ENCODE results near the gene UNC13B. TPM values are rescaled to one million over a fixed set of nuclear protein-coding genes. Genes with fewer than 3 reads are reported as not detected.
A peak's percentile ranks its signal among the peaks of the same experiment; 100 is the strongest.

Gene UNC13B
- total and polyA plus RNA-seq, 7 donors: 7.0 to 12.9 (median 10.5) TPM

DNA sequence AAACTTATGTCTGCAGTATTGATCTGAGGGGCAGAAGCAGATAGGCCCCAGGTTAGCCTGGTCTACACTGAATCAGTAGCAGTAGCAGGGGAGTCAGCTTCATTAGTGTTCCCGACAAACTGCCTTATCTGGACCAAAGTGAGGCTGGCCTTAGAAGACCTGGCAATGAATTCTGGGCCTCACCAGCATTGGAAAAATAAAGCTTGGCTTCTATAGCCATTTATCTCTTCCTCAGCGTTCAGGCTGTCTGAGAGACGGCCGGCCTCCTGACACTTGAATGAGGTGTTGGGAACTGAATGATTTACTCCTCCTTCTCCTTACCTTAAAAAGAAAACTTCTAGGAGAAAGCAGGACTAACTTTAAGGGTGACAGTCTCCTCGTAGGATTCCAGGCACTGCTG is 186.3 kb downstream of the UNC13B start:
- no peaks in the 10 kb centered on the region for H3K27me3 ChIP-seq (ENCODE audit: insufficient read depth in 3 of 3, low read length in 2 of 3)
- intact Hi-C loops (cut with DNase I): no loop called here
- no peak overlapping the region for H3K4me3 ChIP-seq
- DNase-seq (no peak), ATAC-seq (no peak)
- no peak overlapping the region for H3K27ac ChIP-seq
- H3K4me1 ChIP-seq: peaks cover 10% of the 10 kb centered on the region
- H3K36me3 ChIP-seq (ENCODE audit: insufficient read depth in 1 of 2, low read depth in 1 of 2): no peaks in the 10 kb centered on the region
- WGBS, 3 donors: 79 to 89% (median 85%) methylated on average over 5 of the region's 5 CpGs
- no peaks in the 10 kb centered on the region for H3K9me3 ChIP-seq
- TF ChIP-seq, protein P1, sequence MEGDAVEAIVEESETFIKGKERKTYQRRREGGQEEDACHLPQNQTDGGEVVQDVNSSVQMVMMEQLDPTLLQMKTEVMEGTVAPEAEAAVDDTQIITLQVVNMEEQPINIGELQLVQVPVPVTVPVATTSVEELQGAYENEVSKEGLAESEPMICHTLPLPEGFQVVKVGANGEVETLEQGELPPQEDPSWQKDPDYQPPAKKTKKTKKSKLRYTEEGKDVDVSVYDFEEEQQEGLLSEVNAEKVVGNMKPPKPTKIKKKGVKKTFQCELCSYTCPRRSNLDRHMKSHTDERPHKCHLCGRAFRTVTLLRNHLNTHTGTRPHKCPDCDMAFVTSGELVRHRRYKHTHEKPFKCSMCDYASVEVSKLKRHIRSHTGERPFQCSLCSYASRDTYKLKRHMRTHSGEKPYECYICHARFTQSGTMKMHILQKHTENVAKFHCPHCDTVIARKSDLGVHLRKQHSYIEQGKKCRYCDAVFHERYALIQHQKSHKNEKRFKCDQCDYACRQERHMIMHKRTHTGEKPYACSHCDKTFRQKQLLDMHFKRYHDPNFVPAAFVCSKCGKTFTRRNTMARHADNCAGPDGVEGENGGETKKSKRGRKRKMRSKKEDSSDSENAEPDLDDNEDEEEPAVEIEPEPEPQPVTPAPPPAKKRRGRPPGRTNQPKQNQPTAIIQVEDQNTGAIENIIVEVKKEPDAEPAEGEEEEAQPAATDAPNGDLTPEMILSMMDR (IDR thresholded peaks at IDR 0.05): no peak

DNA sequence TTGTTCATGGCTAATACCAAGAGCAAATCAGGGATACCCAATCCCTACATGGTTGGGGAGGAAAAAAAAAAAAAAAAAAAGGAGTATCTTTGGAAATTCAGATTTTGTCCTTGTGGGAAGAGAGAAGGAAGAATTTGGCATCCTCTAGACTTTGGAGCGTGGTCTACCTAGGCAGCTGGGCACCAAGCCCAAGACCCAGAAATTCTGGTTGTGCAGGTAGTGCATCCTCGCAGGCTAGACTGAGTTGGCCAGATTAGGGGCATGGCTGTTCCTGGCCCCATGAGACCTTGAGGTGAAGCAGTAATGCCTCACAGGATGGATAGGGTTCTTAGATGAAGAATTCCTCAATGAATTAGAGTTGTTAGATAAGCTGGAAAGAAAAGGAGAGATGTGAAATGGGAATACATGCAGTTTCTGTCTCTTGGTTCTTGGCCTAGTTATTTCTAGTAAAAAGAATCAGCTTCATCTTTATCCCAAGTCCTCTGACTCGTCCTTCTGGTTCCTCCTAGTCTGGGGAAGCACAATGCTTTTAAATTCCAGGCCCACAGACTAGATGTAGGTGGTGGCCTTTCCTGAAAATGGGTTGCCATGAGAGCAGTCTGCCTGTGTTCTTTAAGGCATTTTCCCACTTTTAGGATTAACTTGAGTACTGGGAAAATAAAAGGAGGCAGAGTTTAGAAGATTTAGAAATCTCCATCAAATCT is 187.6 kb downstream of the UNC13B start:
- TF ChIP-seq, protein P1 (IDR thresholded peaks at IDR 0.05): no peak
- no peak overlapping the region for H3K4me3 ChIP-seq
- H3K9me3 ChIP-seq: no peaks in the 10 kb centered on the region
- H3K4me1 ChIP-seq: peaks cover 10% of the 10 kb centered on the region
- no peaks in the 10 kb centered on the region for H3K36me3 ChIP-seq (ENCODE audit: insufficient read depth in 1 of 2, low read depth in 1 of 2)
- ATAC-seq: no peak
- intact Hi-C loops (cut with DNase I): no loop called here
- 88 to 99% (median 93%) methylated on average over 3 of the region's 3 CpGs for WGBS, 3 donors
- no peak for DNase-seq
- H3K27me3 ChIP-seq (ENCODE audit: insufficient read depth in 3 of 3, low read length in 2 of 3): no peaks in the 10 kb centered on the region
- no peak overlapping the region for H3K27ac ChIP-seq

DNA sequence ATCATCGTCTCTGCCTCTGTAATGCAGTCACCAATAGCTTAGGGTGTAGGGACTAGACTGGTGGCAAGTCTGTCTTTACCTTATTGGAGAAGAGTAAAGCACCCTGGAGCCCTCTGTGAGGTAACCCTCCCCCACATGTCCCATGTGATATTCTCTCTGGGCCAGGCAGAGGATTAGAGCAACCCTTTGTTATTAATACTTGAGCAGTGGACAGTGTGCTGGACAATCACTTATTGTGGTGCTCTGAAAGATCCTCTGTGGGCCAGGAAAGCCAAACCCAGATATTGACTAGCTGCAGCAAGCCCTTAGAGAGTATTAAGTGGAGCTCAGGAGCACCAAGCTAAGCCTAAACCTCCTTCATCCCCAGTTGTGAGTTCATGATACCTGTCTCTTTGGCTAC is 188.4 kb downstream of the UNC13B start:
- intact Hi-C loops (cut with DNase I): no loop called here
- Histone ChIP-seq H3K27ac (no peak overlapping the region), H3K27me3 (ENCODE audit: insufficient read depth in 3 of 3, low read length in 2 of 3) (no peaks in the 10 kb centered on the region), H3K4me3 (no peak overlapping the region), H3K9me3 (no peaks in the 10 kb centered on the region), H3K36me3 (ENCODE audit: insufficient read depth in 1 of 2, low read depth in 1 of 2) (no peaks in the 10 kb centered on the region), H3K4me1 (peaks cover 5% of the 10 kb centered on the region)
- ATAC-seq (peak in 3 of 4 donors; percentile 53 to 61 (median 54)), DNase-seq (no peak)
- 79 to 92% (median 88%) methylated on average over 1 of the region's 1 CpG for WGBS, 3 donors
- TF ChIP-seq, protein P1 (IDR thresholded peaks at IDR 0.05): no peak

DNA sequence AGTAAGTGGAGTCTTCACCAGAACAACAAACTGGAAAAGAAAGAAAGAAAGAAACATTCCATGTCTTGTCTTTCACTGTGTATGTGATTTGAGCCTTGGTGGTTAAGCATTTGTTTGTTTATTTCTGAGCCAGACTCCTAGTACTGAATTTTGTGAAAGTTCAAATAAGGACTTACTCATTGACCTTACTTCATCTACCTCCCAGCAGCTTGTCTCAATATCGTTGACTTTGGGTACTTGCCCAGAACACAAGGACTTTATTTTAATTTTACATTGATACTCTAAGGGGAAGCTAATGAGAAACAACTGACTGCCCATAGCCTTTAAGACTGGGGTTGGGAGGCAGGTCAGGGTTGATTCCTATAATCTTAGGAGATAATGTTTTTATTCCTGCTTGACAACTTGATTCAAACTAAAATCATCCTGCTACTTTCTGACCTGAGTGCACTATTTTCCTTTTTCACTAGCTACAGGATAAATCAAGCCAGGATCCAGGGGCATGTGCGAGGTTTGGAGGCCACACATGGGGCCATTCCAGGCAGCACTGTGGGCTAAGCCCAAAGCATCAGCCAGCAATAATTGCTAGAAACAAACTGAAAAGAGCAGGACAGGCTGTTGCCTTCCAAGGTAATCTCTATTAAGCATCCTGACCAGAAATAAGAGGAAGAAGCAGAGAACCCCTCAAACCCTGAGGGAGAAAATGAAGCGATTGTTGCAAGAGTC is 189.2 kb downstream of the UNC13B start:
- Histone ChIP-seq H3K27me3 (ENCODE audit: insufficient read depth in 3 of 3, low read length in 2 of 3) (no peaks in the 10 kb centered on the region), H3K36me3 (ENCODE audit: insufficient read depth in 1 of 2, low read depth in 1 of 2) (no peaks in the 10 kb centered on the region), H3K4me1 (no peaks in the 10 kb centered on the region), H3K4me3 (no peak overlapping the region), H3K9me3 (no peaks in the 10 kb centered on the region), H3K27ac (no peak overlapping the region)
- WGBS, 3 donors: 59 to 63% (median 60%) methylated on average over 3 of the region's 3 CpGs
- intact Hi-C loops (cut with DNase I): no loop called here
- peak in 1 of 4 donors; percentile 39 for ATAC-seq
- TF ChIP-seq, protein P1 (IDR thresholded peaks at IDR 0.05): no peak
- DNase-seq: no peak

Data from psoas muscle (tissue), 8 donors.